ENCODE measurements around the gene ZKSCAN3. TPM values are rescaled to one million over a fixed set of nuclear protein-coding genes. Genes with fewer than 3 reads are reported as not detected.
"Not testable (repeated sequence)": the region's sequence is repeated elsewhere in the genome, so short reads cannot be mapped to it uniquely, and the experiment has no call there.

Gene ZKSCAN3
- 11.2 to 12.9 TPM (median 12.1 TPM) in 3 replicates for total RNA-seq

- peak; percentile 66 to 74 for DNase-seq (ENCODE audit: low spot score in 2 of 2, unreplicated experiment in 2 of 2)
Observed at GRCh38 chr6:28349892-28350737, at the start of gene ZKSCAN3. Gene ZKSCAN3 (plus strand): TSS chr6:28349947. CDS start chr6:28359587, 9,640 bp downstream.

DNA sequence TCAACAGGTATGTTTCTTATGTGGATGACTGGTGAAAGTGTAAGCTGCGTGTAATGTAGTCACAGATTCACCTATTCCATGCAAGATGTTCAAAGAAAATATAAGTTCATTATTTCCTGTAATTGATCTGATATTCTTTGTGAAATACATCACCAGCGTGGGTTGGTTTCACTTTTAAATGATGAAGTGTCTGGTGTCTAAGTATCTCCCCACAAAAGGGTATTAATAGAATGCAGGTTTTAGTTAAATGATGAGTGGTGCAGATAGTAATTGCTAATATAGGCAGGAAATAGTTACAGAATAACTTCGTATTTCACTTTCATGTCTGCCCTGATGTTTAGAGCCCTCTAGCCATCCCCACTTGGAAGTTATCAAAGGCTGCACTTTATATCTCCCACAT lies 46.2 kb upstream of the ZKSCAN3 start:
- no peak overlapping the region for H3K27ac Mint-ChIP-seq
- H3K9me3 Mint-ChIP-seq = peaks cover 28% of the 10 kb centered on the region
- no peaks in the 10 kb centered on the region for H3K27me3 Mint-ChIP-seq (ENCODE audit: low read depth)
- TF ChIP-seq CTCF (IDR thresholded peaks at IDR 0.05; ENCODE audit: unreplicated experiment) = no peak
- H3K4me3 Mint-ChIP-seq = no peak overlapping the region
- DNase-seq (ENCODE audit: low spot score in 2 of 2, unreplicated experiment in 2 of 2) = no peak
- no peaks in the 10 kb centered on the region for H3K4me1 Mint-ChIP-seq
- peaks cover 38% of the 10 kb centered on the region for H3K36me3 Mint-ChIP-seq

More at GRCh38 chr6:28349892-28350737, at the start of gene ZKSCAN3:
- Mint-ChIP-seq H3K27ac (peak within 1 kb of the TSS; percentile 90), H3K4me1 (peaks cover 24% of the 10 kb centered on the region), H3K36me3 (no peaks in the 10 kb centered on the region), H3K4me3 (peak within 1 kb of the TSS; percentile 90), H3K9me3 (no peaks in the 10 kb centered on the region), H3K27me3 (ENCODE audit: low read depth) (peaks cover 24% of the 10 kb centered on the region)
- no peak for TF ChIP-seq CTCF (IDR thresholded peaks at IDR 0.05; ENCODE audit: unreplicated experiment)

DNA sequence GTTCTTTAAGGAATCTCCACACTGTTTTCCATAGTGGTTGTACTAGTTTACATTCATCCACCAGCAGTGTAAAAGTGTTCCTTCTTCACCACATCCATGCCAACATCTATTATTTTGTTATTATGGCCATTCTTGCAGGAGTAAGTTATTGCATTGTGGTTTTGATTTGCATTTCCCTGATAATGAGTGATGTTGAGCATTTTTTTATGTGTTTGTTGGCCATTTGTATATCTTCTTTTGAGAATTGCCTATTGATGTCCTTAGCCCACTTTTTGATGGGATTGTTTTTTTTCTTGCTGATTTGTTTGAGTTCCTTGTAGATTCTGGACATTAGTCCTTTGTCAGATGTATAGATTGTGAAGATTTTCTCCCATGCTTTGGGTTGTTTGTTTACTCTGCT lies 43.4 kb upstream of the ZKSCAN3 start:
- not testable (repeated sequence) for H3K27me3 Mint-ChIP-seq (ENCODE audit: low read depth); H3K27ac Mint-ChIP-seq; H3K4me3 Mint-ChIP-seq; DNase-seq (ENCODE audit: low spot score in 2 of 2, unreplicated experiment in 2 of 2); H3K4me1 Mint-ChIP-seq
- Mint-ChIP-seq H3K36me3 (peaks cover 25% of the 10 kb centered on the region), H3K9me3 (peaks cover 51% of the 10 kb centered on the region)

DNA sequence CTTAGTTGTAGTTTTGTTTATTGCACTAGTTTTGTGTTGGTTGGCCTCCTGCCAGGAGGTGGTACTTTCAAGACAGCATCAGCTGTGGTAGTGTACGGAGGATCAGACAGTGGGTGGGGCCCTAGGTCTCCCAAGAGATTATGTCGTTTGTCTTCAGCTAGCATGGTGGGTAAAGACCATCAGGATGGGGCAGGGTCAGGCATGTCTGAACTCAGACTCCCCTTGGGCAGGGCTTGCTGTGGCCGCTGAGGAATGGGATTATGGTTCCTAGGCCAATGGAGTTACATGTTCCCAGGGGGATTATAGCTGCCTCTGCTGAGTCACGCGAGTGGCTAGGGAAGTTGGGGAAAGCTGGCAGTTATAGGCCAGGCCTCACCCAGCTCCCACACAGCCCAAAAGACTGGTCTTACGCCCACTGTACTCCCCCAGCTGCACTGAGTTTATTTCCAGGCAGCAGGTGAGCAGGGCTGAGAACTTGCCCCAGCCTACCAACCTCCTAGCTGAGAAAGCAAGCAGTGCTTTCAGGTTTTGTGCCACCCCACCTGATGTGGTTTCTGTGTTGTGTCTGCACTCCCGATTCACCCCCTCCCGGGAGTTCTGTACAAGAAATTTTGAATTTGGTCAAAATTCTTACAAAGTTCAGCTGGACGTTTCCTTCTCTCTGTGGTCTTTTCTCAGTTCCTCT lies 38.5 kb upstream of the ZKSCAN3 start:
- Mint-ChIP-seq H3K27me3 (ENCODE audit: low read depth) (no peaks in the 10 kb centered on the region), H3K4me1 (no peaks in the 10 kb centered on the region), H3K36me3 (peaks cover 28% of the 10 kb centered on the region), H3K4me3 (no peak overlapping the region), H3K9me3 (peaks cover 55% of the 10 kb centered on the region), H3K27ac (no peak overlapping the region)
- no peak for TF ChIP-seq CTCF (IDR thresholded peaks at IDR 0.05; ENCODE audit: unreplicated experiment)
- DNase-seq (ENCODE audit: low spot score in 2 of 2, unreplicated experiment in 2 of 2) = no peak

GRCh38 chr6:28312939-28313338 lies 36.8 kb upstream of the ZKSCAN3 start:
- no peak for DNase-seq (ENCODE audit: low spot score in 2 of 2, unreplicated experiment in 2 of 2)
- H3K4me1 Mint-ChIP-seq = no peaks in the 10 kb centered on the region
- H3K9me3 Mint-ChIP-seq = peaks cover 38% of the 10 kb centered on the region
- H3K27me3 Mint-ChIP-seq (ENCODE audit: low read depth) = no peaks in the 10 kb centered on the region
- no peak overlapping the region for H3K27ac Mint-ChIP-seq
- TF ChIP-seq CTCF (IDR thresholded peaks at IDR 0.05; ENCODE audit: unreplicated experiment) = no peak
- peaks cover 19% of the 10 kb centered on the region for H3K36me3 Mint-ChIP-seq
- H3K4me3 Mint-ChIP-seq = no peak overlapping the region

GRCh38 chr6:28315628-28316027 lies 34.1 kb upstream of the ZKSCAN3 start:
- Mint-ChIP-seq H3K4me1 (no peaks in the 10 kb centered on the region), H3K9me3 (peaks cover 13% of the 10 kb centered on the region)

GRCh38 chr6:28317866-28318265 lies 31.9 kb upstream of the ZKSCAN3 start:
- peaks cover 13% of the 10 kb centered on the region for H3K9me3 Mint-ChIP-seq
- not testable (repeated sequence) for H3K4me1 Mint-ChIP-seq; H3K27ac Mint-ChIP-seq; H3K4me3 Mint-ChIP-seq; DNase-seq (ENCODE audit: low spot score in 2 of 2, unreplicated experiment in 2 of 2); H3K27me3 Mint-ChIP-seq (ENCODE audit: low read depth); H3K36me3 Mint-ChIP-seq

More at GRCh38 chr6:28315628-28316027, 34.1 kb upstream of the ZKSCAN3 start:
- Mint-ChIP-seq H3K27ac (no peak overlapping the region), H3K4me3 (no peak overlapping the region), H3K36me3 (peaks cover 11% of the 10 kb centered on the region), H3K27me3 (ENCODE audit: low read depth) (no peaks in the 10 kb centered on the region)
- no peak for DNase-seq (ENCODE audit: low spot score in 2 of 2, unreplicated experiment in 2 of 2)
- no peak for TF ChIP-seq CTCF (IDR thresholded peaks at IDR 0.05; ENCODE audit: unreplicated experiment)
